ENCODE data around the gene SERTAD3.

GRCh38 chr19:40441719-40442253 is 2.3 kb downstream of the SERTAD3 start:
- TF ChIP-seq, protein P1, sequence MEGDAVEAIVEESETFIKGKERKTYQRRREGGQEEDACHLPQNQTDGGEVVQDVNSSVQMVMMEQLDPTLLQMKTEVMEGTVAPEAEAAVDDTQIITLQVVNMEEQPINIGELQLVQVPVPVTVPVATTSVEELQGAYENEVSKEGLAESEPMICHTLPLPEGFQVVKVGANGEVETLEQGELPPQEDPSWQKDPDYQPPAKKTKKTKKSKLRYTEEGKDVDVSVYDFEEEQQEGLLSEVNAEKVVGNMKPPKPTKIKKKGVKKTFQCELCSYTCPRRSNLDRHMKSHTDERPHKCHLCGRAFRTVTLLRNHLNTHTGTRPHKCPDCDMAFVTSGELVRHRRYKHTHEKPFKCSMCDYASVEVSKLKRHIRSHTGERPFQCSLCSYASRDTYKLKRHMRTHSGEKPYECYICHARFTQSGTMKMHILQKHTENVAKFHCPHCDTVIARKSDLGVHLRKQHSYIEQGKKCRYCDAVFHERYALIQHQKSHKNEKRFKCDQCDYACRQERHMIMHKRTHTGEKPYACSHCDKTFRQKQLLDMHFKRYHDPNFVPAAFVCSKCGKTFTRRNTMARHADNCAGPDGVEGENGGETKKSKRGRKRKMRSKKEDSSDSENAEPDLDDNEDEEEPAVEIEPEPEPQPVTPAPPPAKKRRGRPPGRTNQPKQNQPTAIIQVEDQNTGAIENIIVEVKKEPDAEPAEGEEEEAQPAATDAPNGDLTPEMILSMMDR (IDR thresholded peaks at IDR 0.05): no peak
- TF ChIP-seq POLR2A (IDR thresholded peaks at IDR 0.05) (no peak), POLR2AphosphoS5 (IDR thresholded peaks at IDR 0.05; ENCODE audit: insufficient read depth in 1 of 2, low read depth in 1 of 2) (no peak)
